A549 (cell line): ENCODE results near the gene TMEM217. TPM values are rescaled to one million over a fixed set of nuclear protein-coding genes. Genes with fewer than 3 reads are reported as not detected.
A peak's percentile ranks its signal among the peaks of the same experiment; 100 is the strongest.

Experiments
- ATAC-seq, 2 experiments: fragments of 200-7000 bp in 1 of 2; fragments of >200 bp in 1 of 2; cut with Nextera tagmentation in 1 of 2; cut with Tn5 transposase in 1 of 2; 3 replicates each; pipeline versions ENCODE4 v1.8.0 to v1.9.1; 2018 to 2020; ENCODE audit warnings: mild to moderate bottlenecking in 1 of 2, moderate library complexity in 1 of 2
- CTCF ChIA-PET: fragments of 300-600 bp; sonication (Branson Sonifier 250); formaldehyde crosslinking; extraction: SDS; loops from one replicate; lab custom pipeline; 2021; ENCODE audit warnings: antibody characterized with exemption, inconsistent platforms; lab: Yijun Ruan, JAX
- POLR2A ChIA-PET: fragments of 350-600 bp; formaldehyde crosslinking; extraction: SDS; loops from one replicate; lab custom pipeline; 2021; ENCODE audit warnings: antibody characterized with exemption, inconsistent platforms; lab: Yijun Ruan, JAX
- DNase-seq, 2 experiments: peaks; one replicate each; pipeline versions ENCODE4 v3.0.0 to v3.0.0-alpha.2; 2011 to 2016; ENCODE audit warnings: low read depth in 1 of 2, low spot score in 1 of 2
- FAIRE-seq: peaks from 2 replicates; lab custom pipeline; 2011; peaks lifted over from hg19 to GRCh38; lab: Jason Lieb, UNC
- H3K27ac ChIP-seq, 2 experiments: fragments of >200 bp; sonication (Bioruptor Twin); formaldehyde crosslinking; 3 replicates each; pipeline ENCODE4 v1.5.1; 2016 to 2017
- H3K4me1 ChIP-seq: fragments of >200 bp; sonication (Bioruptor Twin); formaldehyde crosslinking; 3 replicates; pipeline ENCODE4 v1.6.1; 2016
- H3K4me2 ChIP-seq: fragments of >200 bp; sonication (Bioruptor Twin); formaldehyde crosslinking; 3 replicates; pipeline ENCODE4 v1.6.1; 2016
- H3K4me3 ChIP-seq: fragments of >200 bp; sonication (Bioruptor Twin); formaldehyde crosslinking; 3 replicates; pipeline ENCODE4 v1.5.1; 2016
- H3K9me3 ChIP-seq: fragments of >200 bp; sonication (Bioruptor Twin); formaldehyde crosslinking; 3 replicates; pipeline ENCODE4 v1.6.1; 2016
- CBX8 ChIP-seq: fragments of 200-600 bp; sonication (generic); IDR thresholded peaks from 2 replicates; pipeline ENCODE4 v1.6.1; 2016
- CHD2 ChIP-seq: fragments of 150-350 bp; IDR thresholded peaks from 2 replicates; pipeline ENCODE4 v1.6.1; 2014; ENCODE audit warnings: low read length; ENCODE audit not compliant: partially characterized antibody
- CHD4 ChIP-seq: fragments of 200-600 bp; sonication (generic); IDR thresholded peaks from 2 replicates; pipeline ENCODE4 v1.6.1; 2016; ENCODE audit warnings: antibody characterized with exemption, mild to moderate bottlenecking, borderline replicate concordance
- ESRRA ChIP-seq: fragments of 150-350 bp; IDR thresholded peaks from 2 replicates; pipeline ENCODE4 v1.6.1; 2014; ENCODE audit warnings: mild to moderate bottlenecking, low read length, borderline replicate concordance
- FOSL2 ChIP-seq, 2 experiments: fragments of 450-650 bp in 1 of 2; fragments of >200 bp in 1 of 2; sonication (Bioruptor Twin) in 1 of 2; formaldehyde crosslinking; IDR thresholded peaks; 2 replicates each; pipeline versions ENCODE4 v1.5.0 to v1.6.1; 2016 to 2020; ENCODE audit warnings: mild to moderate bottlenecking in 1 of 2, moderate library complexity in 1 of 2
- FOXS1 ChIP-seq: fragments of 250-450 bp; sonication (Bioruptor Pico); IDR thresholded peaks from 2 replicates; pipeline ENCODE4 v1.5.0; 2020; ENCODE audit warnings: mild to moderate bottlenecking, moderate library complexity
- GATA3 ChIP-seq: IDR thresholded peaks from 2 replicates; pipeline ENCODE4 v1.6.1; 2012; ENCODE audit warnings: borderline replicate concordance
- HES2 ChIP-seq: fragments of >200 bp; sonication (Bioruptor Twin); formaldehyde crosslinking; IDR thresholded peaks from 2 replicates; pipeline ENCODE4 v1.6.1; 2016
- HOXB5 ChIP-seq: fragments of 250-450 bp; sonication (Bioruptor Pico); IDR thresholded peaks from 2 replicates; pipeline ENCODE4 v1.5.0; 2020; ENCODE audit warnings: mild to moderate bottlenecking, moderate library complexity
- JUN ChIP-seq, 2 experiments: fragments of >200 bp; sonication (Bioruptor Twin); formaldehyde crosslinking; IDR thresholded peaks; 2 replicates in 1 of 2; 3 replicates in 1 of 2; pipeline ENCODE4 v1.6.1; 2016 to 2017
- JUNB ChIP-seq: fragments of >200 bp; sonication (Bioruptor Twin); formaldehyde crosslinking; IDR thresholded peaks from 2 replicates; pipeline ENCODE4 v1.6.1; 2016
- KDM5A ChIP-seq: fragments of 200-600 bp; sonication (generic); IDR thresholded peaks from 2 replicates; pipeline ENCODE4 v1.6.1; 2016; ENCODE audit warnings: antibody characterized with exemption, mild to moderate bottlenecking
- MAFK ChIP-seq: fragments of 450-650 bp; IDR thresholded peaks from 2 replicates; pipeline ENCODE4 v1.6.1; 2014; ENCODE audit not compliant: partially characterized antibody
- MAX ChIP-seq: IDR thresholded peaks from 2 replicates; pipeline ENCODE4 v1.6.1; 2012
- MAZ ChIP-seq: fragments of 150-350 bp; IDR thresholded peaks from 2 replicates; pipeline ENCODE4 v1.6.1; 2014; ENCODE audit warnings: antibody characterized with exemption, low read depth, low read length, borderline replicate concordance
- RAD21 ChIP-seq, 2 experiments: fragments of >200 bp in 1 of 2; sonication (Bioruptor Twin) in 1 of 2; formaldehyde crosslinking in 1 of 2; IDR thresholded peaks in 1 of 2; conservative IDR thresholded peaks in 1 of 2; 2 replicates in 1 of 2; 3 replicates in 1 of 2; pipeline ENCODE4 v1.6.1; 2012 to 2018; ENCODE audit warnings: inconsistent platforms in 1 of 2
- RFX5 ChIP-seq: fragments of 450-650 bp; IDR thresholded peaks from 2 replicates; pipeline ENCODE4 v1.7.1; 2014; ENCODE audit warnings: antibody characterized with exemption, mild to moderate bottlenecking, moderate library complexity
- SMC3 ChIP-seq: fragments of >200 bp; sonication (Bioruptor Twin); formaldehyde crosslinking; IDR thresholded peaks from 3 replicates; pipeline ENCODE4 v1.6.1; 2018; ENCODE audit warnings: inconsistent platforms
- SREBF2 ChIP-seq: fragments of 450-650 bp; IDR thresholded peaks from 2 replicates; pipeline ENCODE4 v1.6.1; 2014; ENCODE audit warnings: mild to moderate bottlenecking, moderate library complexity
- USF2 ChIP-seq: fragments of 450-650 bp; IDR thresholded peaks from 2 replicates; pipeline ENCODE4 v1.6.1; 2014; ENCODE audit warnings: antibody characterized with exemption
- ZFP36 ChIP-seq: fragments of 450-650 bp; IDR thresholded peaks from 2 replicates; pipeline ENCODE4 v1.6.1; 2014; ENCODE audit warnings: borderline replicate concordance; ENCODE audit not compliant: partially characterized antibody
- WGBS: methylation state at CpG from one replicate; pipeline ENCODE4 v1.1.6; 2017; ENCODE audit errors: missing lambda C conversion rate; 5-methylcytosine and 5-hydroxymethylcytosine counted together
- polyA plus RNA-seq, 4 experiments: library from polyadenylated mRNA; depleted of rRNA in 3 of 4; stranded (reverse); fragments of >200 nt; fragmentation: RNase III in 1 of 4; extraction: RNeasy Plus Mini Kit Qiagen cat#74134 plus additional on column Dnase treatment in 1 of 4; gene quantifications; 2 replicates in 3 of 4; 3 replicates in 1 of 4; pipeline ENCODE4 v1.2.3, GENCODE V29; 2011 to 2017
- TF ChIP-seq, protein P1 (sequence below): fragments of 250-450 bp; sonication (Bioruptor Pico); IDR thresholded peaks from 2 replicates; pipeline ENCODE4 v1.5.0; 2021; ENCODE audit warnings: mild to moderate bottlenecking, moderate library complexity, borderline replicate concordance
- TF ChIP-seq, protein P2 (sequence below): fragments of >200 bp; sonication (Bioruptor Twin); formaldehyde crosslinking; IDR thresholded peaks from 3 replicates; pipeline ENCODE4 v1.5.1; 2016

The TMEM217 gene
- polyA plus RNA-seq, 2 of the 4 experiments (the other 2 are of a cell fraction) = 0.59 to 1.6 TPM

DNA sequence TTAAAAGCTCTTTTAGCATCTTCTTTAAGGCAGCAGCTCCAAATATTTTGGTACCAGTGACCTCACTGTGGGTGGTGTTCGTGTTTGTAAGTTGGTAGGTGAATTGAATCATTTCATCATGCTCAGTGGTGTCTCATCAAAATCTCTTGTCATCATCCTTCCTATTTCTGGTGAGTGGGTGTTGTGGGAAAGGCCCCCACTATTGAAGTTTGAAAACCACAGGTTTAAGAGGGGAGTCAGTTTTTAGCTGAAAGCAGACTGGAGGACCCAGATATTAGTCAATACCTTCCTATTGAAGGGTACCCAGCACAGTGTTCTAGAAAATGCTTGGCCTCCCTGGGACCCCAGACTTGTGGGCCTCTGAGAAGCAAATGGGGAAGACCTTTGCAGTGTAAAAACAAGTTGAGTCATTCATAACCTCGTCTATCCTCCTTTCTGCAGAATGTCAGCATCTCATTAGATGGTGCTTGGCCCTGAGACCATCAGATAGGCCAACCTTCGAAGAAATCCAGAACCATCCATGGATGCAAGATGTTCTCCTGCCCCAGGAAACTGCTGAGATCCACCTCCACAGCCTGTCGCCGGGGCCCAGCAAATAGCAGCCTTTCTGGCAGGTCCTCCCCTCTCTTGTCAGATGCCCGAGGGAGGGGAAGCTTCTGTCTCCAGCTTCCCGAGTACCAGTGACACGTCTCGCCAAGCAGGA is 84.3 kb downstream of the TMEM217 start:
- no peak for ATAC-seq
- ChIA-PET CTCF (interaction anchor here (0.5 to 18.4 kb wide), 10 partner anchors 9 to 154 kb away, joined by 4 to 449 read pairs (median 46); no protein-coding TSS in a partner anchor), POLR2A (no interaction called here)
- no peaks in the 10 kb centered on the region for H3K9me3 ChIP-seq
- no peak overlapping the region for H3K27ac ChIP-seq
- no peak for FAIRE-seq
- no peak overlapping the region for H3K4me3 ChIP-seq
- H3K4me1 ChIP-seq = peaks cover 15% of the 10 kb centered on the region
- 70% methylated on average over 3 of the region's 9 CpGs for WGBS
- DNase-seq = no peak
- H3K4me2 ChIP-seq = peak overlapping the region; percentile 73; the same call in 2 of the 3 replicates
- TF ChIP-seq GATA3 = no peak

DNA sequence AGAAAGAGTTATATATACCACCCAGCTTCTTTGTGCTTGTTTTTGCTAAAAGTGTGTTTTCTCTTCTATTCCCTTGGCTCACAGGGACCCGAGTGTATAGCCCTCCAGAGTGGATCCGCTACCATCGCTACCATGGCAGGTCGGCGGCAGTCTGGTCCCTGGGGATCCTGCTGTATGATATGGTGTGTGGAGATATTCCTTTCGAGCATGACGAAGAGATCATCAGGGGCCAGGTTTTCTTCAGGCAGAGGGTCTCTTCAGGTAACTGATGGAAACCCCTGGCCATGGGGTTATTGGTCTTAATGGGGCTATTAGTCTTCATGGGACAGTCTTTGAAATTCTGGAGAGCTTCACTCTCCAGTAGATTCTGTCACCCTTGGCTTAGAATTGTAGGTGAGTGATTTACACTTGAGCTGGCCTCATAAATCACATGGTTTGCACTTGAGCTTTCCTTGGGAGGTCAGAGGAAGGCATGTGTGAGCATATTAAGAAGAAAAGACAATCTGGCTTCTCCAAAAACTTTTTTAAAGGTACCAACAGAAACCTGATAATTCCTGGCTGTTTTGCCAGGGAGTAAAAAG is 84.9 kb downstream of the TMEM217 start:
- H3K4me2 ChIP-seq = peak overlapping the region; percentile 73
- no peak for FAIRE-seq
- H3K9me3 ChIP-seq = no peaks in the 10 kb centered on the region
- DNase-seq = no peak
- peak overlapping the region; percentile 92; the same call in 2 of the 3 replicates for H3K4me3 ChIP-seq
- ATAC-seq = no peak
- ChIA-PET CTCF (interaction anchor here (0.6 to 18.4 kb wide), 25 partner anchors 9 to 301 kb away, joined by 3 to 449 read pairs (median 7); no protein-coding TSS in a partner anchor), POLR2A (interaction anchor here (0.9 to 2.9 kb wide), 6 partner anchors 28 to 155 kb away, joined by 4 to 20 read pairs (median 6); no protein-coding TSS in a partner anchor)
- peaks cover 21% of the 10 kb centered on the region for H3K4me1 ChIP-seq
- TF ChIP-seq RFX5 (no peak), CHD2 (no peak), CHD4 (no peak), HES2 (no peak), JUNB (no peak), MAFK (no peak)
- TF ChIP-seq, protein P1, sequence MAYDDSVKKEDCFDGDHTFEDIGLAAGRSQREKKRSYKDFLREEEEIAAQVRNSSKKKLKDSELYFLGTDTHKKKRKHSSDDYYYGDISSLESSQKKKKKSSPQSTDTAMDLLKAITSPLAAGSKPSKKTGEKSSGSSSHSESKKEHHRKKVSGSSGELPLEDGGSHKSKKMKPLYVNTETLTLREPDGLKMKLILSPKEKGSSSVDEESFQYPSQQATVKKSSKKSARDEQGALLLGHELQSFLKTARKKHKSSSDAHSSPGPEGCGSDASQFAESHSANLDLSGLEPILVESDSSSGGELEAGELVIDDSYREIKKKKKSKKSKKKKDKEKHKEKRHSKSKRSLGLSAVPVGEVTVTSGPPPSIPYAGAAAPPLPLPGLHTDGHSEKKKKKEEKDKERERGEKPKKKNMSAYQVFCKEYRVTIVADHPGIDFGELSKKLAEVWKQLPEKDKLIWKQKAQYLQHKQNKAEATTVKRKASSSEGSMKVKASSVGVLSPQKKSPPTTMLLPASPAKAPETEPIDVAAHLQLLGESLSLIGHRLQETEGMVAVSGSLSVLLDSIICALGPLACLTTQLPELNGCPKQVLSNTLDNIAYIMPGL = no peak
- H3K27ac ChIP-seq = no peak overlapping the region
- WGBS = 91% methylated on average over 7 of the region's 7 CpGs

DNA sequence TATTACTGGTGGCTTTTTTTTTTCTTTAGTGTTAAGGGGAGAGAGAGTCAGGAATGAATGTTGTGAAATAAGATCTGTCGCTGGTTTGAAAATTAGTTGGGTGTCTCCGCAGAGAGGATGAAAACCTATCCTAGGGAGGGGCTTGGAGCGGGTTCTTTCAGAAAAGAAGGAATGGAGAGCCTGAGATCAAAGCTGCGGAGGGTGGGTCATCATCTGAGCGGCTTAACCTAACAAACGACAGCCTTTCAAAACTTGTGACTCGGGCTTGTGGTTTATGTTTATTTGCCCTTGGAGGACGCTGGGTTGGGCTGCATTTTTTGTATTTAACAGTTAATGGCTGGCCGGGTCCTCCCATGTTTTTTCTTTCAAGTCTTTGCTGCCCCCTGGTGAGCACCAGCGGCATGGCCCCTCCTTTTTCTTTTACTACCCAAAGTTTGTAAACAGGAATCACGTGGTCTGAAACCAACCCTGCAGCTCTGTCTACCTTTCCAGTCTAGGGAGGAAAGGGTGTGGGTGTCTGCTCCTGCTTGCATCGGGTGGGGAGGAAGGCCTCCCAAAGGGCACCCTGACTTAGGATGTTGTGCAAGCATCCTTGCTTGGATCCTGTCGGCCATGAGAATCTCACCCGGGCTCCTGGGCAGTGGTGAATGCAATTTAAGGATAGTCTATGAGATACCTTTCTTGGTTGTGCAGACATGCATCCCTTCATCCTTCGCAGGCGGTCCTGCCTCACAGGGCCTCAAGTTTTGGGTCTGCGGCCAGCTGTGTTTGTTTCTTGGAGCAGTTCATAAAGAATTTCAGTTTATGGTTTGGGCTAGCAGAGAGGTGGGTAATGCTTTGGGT is 85.8 kb downstream of the TMEM217 start:
- H3K4me1 ChIP-seq = peaks cover 21% of the 10 kb centered on the region
- H3K4me2 ChIP-seq = peak overlapping the region; percentile 73
- peak overlapping the region; percentile 92 for H3K4me3 ChIP-seq
- FAIRE-seq (no peak), ATAC-seq (peak; percentile 9 to 33; a peak in 4 of 6 replicates), DNase-seq (peak; percentile 88 to 92)
- WGBS = 21% methylated on average over 17 of the region's 17 CpGs
- TF ChIP-seq FOXS1 (CRISPR knock-in tag) = peak; percentile 69; the same call in 1 of the 2 replicates
- TF ChIP-seq GATA3 = peak; percentile 23; the same call in 1 of the 2 replicates
- peak; percentile 31 to 41; a peak in 2 of 5 replicates for TF ChIP-seq JUN (IDR thresholded peaks at IDR 0.05)
- TF ChIP-seq SREBF2 = no peak
- peak; percentile 79 for TF ChIP-seq USF2
- TF ChIP-seq MAX = peak; percentile 82
- TF ChIP-seq CBX8 = no peak
- no peak for TF ChIP-seq MAZ
- peak; percentile 93 to 96 for TF ChIP-seq RAD21 (conservative IDR thresholded peaks at IDR 0.05 in 1 of 2, IDR thresholded peaks at IDR 0.05 in 1 of 2)
- no peak for TF ChIP-seq ZFP36
- peak; percentile 96 for TF ChIP-seq SMC3
- TF ChIP-seq FOSL2 (IDR thresholded peaks at IDR 0.05) = no peak
- TF ChIP-seq FOSL2 (CRISPR knock-in tag; IDR thresholded peaks at IDR 0.05) = peak; percentile 47
- TF ChIP-seq, protein P2, sequence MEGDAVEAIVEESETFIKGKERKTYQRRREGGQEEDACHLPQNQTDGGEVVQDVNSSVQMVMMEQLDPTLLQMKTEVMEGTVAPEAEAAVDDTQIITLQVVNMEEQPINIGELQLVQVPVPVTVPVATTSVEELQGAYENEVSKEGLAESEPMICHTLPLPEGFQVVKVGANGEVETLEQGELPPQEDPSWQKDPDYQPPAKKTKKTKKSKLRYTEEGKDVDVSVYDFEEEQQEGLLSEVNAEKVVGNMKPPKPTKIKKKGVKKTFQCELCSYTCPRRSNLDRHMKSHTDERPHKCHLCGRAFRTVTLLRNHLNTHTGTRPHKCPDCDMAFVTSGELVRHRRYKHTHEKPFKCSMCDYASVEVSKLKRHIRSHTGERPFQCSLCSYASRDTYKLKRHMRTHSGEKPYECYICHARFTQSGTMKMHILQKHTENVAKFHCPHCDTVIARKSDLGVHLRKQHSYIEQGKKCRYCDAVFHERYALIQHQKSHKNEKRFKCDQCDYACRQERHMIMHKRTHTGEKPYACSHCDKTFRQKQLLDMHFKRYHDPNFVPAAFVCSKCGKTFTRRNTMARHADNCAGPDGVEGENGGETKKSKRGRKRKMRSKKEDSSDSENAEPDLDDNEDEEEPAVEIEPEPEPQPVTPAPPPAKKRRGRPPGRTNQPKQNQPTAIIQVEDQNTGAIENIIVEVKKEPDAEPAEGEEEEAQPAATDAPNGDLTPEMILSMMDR = peak; percentile 76
- 0 out of 2 replicates have a peak, but pooled peaks have one; percentile 64 for TF ChIP-seq HOXB5 (CRISPR knock-in tag)
- TF ChIP-seq KDM5A = peak; percentile 58; the same call in 1 of the 2 replicates
- TF ChIP-seq ESRRA = peak; percentile 26; the same call in 1 of the 2 replicates
- ChIA-PET POLR2A (interaction anchor here (0.6 to 4.0 kb wide), 11 partner anchors 11 to 154 kb away, joined by 3 to 32 read pairs (median 6); no protein-coding TSS in a partner anchor), CTCF (interaction anchor here (0.6 to 18.4 kb wide), 39 partner anchors 10 to 300 kb away, joined by 3 to 449 read pairs (median 5); no protein-coding TSS in a partner anchor)
- H3K27ac ChIP-seq = peak overlapping the region; percentile 94 to 97
- H3K9me3 ChIP-seq = no peaks in the 10 kb centered on the region
